Measurements from ENCODE around the gene CCDC158.

DNA sequence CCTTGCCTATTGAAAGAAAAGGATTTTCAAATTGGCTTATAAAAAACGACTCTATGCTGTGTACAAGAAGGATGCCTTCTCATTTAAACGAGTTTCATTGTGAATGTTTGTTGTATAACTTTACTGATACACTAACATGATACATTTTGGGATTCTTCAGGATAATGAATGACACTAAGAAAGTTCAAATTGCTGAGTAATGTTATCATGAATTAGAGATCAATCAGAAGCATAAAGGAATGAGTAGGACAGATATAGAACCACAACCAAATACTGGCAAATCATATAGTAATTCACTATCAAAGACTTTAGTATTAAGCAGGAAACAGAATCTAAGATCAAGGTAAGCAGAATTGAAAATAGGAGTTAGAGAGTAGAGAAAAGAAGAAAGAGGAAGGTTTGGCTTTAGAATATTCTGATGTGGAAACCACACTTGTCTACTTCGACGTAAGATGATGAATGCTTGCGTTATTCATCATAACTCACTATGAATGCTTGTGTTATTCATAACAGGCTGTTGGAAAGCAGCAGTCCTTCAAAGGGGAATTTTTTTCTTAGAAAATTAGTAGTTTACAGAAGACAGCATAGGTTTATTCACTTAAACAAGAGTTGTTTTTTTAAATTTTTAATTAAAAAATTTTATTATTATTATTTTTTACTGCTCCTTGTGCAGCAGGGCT lies 13.4 kb downstream of the CCDC158 start:
- TF ChIP-seq POLR2A (IDR thresholded peaks at IDR 0.05) (no peak), POLR2AphosphoS5 (IDR thresholded peaks at IDR 0.05) (no peak)
- TF ChIP-seq, protein P1, sequence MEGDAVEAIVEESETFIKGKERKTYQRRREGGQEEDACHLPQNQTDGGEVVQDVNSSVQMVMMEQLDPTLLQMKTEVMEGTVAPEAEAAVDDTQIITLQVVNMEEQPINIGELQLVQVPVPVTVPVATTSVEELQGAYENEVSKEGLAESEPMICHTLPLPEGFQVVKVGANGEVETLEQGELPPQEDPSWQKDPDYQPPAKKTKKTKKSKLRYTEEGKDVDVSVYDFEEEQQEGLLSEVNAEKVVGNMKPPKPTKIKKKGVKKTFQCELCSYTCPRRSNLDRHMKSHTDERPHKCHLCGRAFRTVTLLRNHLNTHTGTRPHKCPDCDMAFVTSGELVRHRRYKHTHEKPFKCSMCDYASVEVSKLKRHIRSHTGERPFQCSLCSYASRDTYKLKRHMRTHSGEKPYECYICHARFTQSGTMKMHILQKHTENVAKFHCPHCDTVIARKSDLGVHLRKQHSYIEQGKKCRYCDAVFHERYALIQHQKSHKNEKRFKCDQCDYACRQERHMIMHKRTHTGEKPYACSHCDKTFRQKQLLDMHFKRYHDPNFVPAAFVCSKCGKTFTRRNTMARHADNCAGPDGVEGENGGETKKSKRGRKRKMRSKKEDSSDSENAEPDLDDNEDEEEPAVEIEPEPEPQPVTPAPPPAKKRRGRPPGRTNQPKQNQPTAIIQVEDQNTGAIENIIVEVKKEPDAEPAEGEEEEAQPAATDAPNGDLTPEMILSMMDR (IDR thresholded peaks at IDR 0.05) = no peak

Measured in breast epithelium (tissue), 3 donors.